Activated CD8-positive, alpha-beta memory T cell treated with anti-CD3 and anti-CD28 coated beads, Interleukin-2, amount 50 U/mL, for 4 hours (primary cell): ENCODE results near the gene ATP2C1.
"Not testable (repeated sequence)": the region's sequence is repeated elsewhere in the genome, so short reads cannot be mapped to it uniquely, and the experiment has no call there.

Source experiments
- DNase-seq: peaks from one replicate; pipeline ENCODE4 v3.0.0-alpha.2; 2020

ATP2C1 gene, protein sequence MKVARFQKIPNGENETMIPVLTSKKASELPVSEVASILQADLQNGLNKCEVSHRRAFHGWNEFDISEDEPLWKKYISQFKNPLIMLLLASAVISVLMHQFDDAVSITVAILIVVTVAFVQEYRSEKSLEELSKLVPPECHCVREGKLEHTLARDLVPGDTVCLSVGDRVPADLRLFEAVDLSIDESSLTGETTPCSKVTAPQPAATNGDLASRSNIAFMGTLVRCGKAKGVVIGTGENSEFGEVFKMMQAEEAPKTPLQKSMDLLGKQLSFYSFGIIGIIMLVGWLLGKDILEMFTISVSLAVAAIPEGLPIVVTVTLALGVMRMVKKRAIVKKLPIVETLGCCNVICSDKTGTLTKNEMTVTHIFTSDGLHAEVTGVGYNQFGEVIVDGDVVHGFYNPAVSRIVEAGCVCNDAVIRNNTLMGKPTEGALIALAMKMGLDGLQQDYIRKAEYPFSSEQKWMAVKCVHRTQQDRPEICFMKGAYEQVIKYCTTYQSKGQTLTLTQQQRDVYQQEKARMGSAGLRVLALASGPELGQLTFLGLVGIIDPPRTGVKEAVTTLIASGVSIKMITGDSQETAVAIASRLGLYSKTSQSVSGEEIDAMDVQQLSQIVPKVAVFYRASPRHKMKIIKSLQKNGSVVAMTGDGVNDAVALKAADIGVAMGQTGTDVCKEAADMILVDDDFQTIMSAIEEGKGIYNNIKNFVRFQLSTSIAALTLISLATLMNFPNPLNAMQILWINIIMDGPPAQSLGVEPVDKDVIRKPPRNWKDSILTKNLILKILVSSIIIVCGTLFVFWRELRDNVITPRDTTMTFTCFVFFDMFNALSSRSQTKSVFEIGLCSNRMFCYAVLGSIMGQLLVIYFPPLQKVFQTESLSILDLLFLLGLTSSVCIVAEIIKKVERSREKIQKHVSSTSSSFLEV

DNA sequence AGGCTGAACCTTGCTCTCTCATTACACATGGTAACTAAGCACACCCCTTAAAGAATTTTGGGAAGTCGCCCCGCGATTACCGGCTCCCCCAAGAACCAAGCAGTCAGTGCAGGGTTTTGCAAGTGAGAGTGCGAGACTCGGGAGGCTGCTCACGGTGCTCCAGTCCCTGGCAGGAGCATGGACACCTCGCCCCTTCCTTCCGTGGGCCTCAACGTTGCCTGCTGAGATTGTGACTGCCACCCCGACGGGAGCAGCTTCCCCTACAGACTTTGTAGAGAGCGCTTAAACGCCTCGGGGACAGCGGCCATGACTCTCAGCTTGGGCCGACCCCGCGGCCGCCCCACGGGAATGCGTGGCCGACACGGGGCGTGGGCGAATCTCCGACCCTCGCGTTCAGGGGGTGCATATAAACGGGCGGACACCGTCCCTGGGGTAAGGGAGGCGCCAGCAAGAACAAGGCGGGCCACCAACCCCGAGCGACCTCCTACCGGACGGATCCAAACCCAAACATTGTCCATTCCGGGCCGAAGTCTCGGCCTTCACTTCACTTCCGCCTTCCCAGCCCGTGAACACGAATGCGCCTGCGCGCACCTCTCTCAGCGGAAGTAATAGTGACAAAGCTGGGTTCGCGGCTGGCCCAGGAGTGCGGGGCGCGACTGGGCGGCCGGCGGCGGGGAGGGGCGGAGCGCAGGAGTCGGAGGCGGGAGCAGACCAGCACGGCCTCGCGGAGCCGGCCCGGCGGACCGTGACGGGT lies at the start of gene ATP2C1:
Gene ATP2C1 (plus strand): TSS at position 709 of the 754 bp plus-strand sequence. CDS start 686 bp downstream, outside the sequence.
- peak; percentile 89 for DNase-seq

DNA sequence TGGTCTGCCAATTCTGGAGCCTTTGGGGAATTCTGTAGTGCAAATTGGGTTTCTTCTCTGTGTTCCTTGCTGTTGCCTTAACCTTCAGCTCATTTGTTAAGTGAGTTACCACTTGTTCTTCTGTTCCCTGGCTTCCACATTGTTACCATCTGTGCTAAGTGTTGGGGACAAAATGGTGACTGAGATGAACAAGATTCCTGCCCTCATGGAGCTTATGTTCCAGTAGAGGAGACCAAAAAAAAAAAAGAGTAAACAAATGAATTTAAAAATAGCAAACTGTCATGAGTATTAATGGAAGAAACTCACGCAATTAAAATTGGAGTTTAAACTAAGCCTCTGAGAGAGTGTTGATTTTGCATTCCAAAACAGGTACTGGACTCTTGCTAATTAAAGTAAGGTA lies 49.4 kb upstream of the ATP2C1 start:
- DNase-seq = no peak

DNA sequence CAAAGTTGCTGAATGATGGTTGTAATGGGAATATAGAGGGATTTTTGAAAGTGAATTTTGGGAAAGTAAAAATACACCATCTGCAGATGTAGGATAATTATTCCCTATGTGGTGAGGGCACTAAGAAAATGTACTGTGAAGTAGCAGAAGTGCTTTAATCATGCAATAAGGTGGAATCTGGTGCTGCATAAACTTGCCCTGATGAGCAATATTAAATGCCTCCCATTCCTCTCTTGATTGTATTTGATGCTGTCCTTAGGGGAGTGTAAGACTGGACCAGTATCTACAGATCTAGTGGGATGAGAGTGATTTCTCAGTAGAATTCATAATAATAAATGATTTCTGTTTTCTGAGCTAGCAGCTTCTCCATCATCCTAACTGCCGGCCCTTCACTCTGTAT lies 47.7 kb upstream of the ATP2C1 start:
- no peak for DNase-seq

DNA sequence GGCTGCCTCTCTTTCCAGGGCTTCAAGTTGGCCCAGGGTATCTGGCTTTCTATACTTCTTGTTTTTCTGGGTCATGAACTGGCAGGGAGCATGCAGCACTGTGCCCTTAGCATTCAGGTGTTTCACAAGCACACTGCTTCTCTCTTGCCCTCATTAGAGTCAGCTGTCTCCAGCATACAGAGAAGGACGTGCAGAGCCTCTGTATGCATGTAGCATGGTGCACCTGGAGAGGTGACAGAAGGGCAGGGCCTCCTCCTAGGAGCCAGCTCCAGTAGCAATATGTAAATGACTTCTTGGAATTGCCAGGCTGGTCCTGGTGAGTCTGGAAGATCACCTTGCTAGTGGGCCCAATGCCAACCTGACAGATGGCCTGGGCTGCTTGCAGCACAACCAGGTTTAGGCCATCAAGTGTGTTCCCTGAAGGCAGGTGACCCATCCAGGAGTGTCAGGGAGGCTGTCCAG lies 44.8 kb upstream of the ATP2C1 start:
- no peak for DNase-seq

DNA sequence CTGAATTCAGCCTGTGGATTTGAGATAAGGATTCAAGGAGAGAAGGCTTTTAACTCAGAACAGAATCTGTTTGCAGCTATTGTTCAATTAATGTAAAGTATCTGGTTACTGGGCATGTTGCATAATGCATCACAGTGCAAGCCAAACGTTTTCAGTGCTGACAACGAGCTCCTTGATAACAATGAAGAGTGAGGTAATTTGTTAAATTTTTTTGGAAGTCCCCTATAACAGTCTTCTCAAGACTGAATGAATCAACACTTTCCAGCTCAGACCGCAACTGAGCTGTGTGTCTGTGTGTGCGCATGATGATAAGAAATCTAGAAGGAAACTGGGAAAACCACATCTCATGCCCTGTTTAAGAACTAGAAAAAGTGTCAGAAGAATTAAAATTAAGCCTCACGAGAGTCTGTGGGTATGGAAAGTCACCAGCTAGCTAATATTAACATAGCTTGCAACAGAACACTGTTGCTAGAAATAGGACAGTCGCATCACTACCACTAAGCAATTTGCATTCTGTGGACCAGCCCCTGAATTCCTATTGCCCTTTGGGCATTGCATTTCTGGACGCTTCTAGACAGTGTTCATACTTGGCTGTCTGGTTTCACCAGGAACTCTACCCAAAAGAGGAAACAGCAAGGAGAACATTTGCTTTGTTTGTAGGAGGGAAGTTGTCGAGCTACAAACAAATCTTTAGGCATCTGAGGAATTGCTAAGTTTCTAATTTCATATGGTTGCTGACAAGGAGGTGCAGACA lies 43.7 kb upstream of the ATP2C1 start:
- DNase-seq = peak; percentile 19

DNA sequence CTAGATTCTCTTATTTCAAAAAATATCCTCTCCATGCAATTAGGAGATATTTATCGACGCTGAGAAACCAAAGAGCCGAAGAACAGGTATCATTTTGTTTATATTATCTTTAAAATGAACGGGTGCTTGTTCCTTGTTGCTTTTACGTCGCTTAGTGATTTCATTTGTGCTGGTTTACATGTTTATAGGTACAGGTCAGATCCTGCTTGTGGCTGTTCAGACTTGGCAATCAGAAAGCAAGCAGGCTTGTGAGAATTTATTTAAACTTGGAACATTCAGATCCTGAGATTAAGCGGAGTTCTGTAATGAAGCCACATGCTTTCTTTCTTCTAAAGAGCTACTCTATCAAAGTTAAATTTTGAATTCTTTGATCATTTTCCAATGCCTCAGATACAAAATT lies 43.0 kb upstream of the ATP2C1 start:
- no peak for DNase-seq

DNA sequence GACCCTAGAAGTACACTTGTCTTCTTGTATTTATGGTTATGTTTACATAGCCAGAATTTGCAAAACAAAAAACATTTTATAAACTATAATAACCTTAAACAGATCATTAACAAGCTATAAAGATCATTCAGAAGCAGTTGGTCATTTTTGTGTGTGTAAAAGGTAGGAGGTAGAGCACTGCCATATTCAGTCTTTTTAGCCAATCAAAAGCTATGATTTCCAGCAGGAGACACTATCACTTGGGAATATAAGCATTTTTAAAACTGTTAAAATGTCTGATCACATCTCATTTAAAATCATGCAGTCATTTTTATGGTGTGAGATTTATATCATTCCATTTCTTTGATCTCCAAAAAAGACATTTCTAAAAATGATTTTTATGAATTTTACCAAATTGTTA lies 42.6 kb upstream of the ATP2C1 start:
- DNase-seq = no peak

DNA sequence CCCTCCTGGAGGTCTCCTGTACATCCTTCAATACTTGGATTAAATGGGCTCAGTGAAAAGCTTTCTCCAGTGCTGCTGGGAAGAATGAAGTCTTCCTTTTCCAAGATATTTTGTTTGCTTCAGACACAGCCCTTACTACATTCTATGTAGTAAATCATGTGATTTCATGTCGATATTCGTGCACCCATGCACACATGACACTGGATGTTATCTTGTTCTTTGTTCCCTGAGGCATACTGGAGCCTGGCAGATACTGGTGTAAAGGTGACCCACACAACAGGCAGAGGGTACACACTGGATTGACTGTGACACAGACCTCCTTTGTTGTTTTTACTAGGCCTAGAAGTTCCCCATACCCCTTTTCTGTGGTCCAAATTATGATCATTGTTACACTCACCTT lies 40.3 kb upstream of the ATP2C1 start:
- no peak for DNase-seq

DNA sequence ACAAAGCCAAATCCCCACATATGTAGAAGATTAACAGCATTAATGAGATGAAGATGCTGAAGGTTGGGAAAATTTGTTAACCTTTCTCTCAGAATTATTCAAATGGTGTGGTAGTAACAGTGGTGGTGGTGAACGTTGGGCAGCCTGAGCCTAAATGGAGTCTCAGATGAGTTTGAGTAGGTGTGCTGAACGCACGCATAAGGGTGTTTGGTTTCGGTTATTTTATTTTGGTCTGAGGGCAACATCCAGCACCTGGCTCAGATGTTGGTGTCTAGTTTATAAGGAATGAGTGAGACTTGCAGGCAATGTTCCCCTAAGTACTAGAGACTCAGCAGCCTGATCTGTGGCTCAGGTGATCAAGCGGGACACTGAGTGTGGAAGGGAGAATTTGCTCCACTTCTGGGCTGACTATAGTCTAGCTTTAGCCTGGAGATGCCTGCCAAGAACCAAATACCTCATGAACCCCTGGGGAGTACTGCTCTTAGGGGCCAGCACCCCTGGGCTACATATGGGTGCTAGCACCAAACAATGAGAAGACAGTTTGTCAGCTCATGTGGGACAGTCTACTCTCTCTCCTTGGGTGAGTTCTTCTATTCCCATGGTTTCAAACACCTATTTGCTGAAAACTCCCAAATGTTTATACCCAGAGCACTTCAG lies 39.5 kb upstream of the ATP2C1 start:
- no peak for DNase-seq

DNA sequence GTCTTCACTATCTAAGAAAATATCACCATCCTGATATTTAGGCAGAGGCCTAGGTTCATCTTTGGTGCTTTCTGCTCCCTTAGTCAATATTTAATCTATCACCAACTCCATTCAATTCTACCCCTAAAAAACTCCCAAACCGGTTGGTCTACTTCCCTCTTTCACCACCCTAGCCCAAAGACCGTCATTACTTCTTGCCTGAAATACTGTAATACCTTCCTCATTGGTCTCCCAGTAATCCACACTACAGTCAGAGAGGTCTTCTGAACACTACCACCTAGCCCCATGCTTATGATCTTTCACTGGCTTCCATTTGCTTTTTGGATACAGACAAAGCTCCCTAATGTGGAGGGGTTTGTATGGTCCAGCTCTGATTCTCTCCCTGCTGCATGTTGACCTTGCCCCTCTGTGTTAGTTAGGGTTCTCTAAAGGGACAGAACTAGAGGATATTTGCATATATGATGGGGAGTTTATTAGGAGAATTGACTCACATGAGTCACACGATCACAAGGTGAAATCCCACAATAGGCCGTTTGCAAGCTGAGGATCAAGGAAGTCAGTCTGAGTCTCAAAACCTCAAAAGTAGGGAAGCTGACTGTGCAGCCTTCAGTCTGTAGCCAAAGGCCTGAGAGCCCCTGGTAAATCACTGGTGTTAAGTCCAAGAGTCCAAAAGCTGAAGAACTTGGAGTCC lies 36.4 kb upstream of the ATP2C1 start:
- DNase-seq = no peak

DNA sequence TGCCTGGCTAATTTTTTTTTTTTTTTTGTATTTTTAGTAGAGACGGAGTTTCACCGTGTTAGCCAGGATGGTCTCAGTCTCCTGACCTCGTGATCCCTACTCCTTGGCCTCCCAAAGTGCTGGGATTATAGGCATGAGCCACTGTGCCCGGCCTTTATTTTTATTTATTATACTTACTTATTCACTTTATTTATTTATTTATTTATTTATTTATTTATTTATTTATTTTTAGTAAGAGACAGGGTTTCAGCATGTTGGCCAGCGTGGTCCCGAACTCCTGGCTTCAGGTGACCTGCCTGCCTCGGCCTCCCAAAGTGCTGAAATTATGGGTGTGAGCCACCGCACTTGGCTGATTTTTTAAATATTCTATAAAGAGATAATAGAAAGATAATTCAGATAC lies 31.8 kb upstream of the ATP2C1 start:
- not testable (repeated sequence) for DNase-seq

DNA sequence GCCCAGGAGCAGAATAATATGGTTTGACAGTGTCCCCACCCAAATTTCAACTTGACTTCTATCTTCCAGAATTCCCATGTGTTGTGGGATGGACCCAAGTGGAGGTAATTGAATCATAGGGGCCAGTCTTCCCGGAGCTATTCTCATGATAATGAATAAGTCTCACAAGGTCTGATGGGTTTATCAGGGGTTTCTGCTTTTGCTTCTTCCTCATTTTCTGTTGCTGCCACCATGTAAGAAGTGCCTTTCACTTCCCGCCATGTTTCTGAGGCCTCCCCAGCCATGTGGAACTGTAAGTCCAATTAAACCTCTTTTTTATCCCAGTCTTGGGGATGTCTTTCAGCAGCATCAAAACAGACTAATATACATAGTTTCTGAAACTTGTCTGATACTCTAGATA lies 28.4 kb upstream of the ATP2C1 start:
- DNase-seq = no peak

DNA sequence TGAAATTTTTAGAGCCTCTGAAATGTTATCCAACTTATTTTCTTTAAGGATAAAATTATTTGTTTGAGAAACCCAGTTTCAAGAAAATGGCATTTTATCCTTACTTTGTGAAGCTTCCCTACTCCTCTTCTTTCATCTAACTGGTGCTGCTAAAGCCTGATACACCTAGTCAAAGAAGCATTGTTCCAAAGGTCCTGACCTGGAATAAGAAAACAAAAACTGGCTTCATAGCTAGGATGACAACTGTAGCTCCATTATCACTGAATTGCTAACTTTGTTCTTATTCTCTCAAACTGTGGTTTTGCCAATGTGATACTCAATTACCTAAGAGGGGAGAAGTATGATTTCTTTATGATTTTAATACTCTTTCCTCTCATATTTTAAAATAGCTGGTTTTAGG lies 27.6 kb upstream of the ATP2C1 start:
- no peak for DNase-seq

DNA sequence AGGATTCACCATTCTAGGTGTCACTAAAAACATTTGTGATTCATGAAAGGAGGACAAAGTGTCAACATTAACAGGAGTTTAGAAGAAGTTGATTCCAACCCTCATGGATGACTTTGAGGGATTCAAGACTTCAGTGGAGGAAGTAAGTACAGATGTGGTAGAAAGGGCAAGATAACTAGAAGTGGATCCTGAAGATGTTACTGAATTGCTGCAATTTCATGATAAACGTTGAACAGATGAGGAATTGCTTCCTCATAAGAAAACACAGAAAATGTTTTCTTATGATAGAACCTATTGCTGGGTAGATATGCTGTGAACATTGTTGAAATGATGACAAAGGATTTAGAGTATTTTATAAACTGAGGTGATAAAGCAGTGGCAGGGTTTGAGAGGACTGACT lies 23.5 kb upstream of the ATP2C1 start:
- DNase-seq = no peak

DNA sequence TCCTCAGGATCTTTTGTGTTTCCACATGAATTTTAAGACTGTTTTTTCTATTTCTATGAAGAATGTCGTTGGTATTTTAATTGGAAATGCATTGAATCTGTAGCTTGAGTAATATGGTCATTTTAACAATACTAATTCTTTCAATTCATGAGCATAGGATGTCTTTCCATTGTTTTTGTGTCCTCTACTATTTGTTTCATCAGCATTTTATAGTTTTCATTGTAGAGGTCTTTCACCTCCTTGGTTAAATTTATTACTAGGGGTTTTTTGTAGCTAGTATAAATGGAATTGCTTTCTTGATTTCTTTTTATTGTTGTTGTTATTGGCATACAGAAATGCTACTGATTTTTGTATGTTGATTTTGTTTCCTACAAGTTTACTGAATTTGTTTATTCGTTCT lies 17.3 kb upstream of the ATP2C1 start:
- DNase-seq = no peak

DNA sequence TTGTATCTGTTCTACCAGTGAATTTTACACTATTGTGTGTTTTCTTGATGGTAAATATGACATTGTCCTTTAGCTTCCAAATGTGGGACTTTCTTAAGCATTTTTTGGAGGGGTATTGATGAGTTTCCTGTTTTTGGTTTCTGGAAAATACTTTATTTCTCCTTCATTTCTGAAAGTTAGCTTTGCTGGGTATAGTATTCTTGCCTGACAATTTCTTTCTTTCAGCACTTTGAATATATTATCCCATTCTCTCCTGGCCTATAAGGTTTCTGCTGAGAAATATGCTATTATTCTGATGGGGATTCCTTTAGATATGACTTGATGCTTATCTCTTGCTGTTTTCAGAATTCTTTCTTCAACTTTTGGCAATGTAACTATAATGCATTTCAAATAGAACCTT lies 15.4 kb upstream of the ATP2C1 start:
- DNase-seq = no peak

DNA sequence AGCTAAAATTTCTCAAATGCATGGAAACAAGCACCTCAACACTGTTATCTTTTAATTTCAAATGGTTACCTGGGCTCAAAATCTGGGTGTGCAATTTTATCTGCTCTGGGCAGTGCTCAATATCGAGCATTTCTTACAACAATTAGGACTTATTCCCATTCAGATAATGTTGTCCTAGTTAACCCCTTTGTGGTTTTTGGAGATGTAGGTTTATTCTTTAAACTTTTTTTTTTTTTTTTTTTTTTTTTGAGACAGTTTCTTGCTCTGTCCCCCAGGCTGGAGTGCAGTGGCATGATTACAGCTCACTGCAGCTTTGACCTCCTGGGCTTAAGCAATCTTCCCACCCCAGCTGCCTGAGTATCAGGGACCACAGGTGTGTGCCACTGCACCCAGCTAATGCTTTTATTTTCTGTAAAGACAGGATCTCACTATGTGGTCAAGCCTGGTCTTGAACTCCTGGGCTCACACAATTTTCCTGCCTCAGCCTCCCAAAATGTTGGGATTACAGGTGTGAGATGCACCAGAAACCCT lies 4.4 kb upstream of the ATP2C1 start:
- DNase-seq = no peak

DNA sequence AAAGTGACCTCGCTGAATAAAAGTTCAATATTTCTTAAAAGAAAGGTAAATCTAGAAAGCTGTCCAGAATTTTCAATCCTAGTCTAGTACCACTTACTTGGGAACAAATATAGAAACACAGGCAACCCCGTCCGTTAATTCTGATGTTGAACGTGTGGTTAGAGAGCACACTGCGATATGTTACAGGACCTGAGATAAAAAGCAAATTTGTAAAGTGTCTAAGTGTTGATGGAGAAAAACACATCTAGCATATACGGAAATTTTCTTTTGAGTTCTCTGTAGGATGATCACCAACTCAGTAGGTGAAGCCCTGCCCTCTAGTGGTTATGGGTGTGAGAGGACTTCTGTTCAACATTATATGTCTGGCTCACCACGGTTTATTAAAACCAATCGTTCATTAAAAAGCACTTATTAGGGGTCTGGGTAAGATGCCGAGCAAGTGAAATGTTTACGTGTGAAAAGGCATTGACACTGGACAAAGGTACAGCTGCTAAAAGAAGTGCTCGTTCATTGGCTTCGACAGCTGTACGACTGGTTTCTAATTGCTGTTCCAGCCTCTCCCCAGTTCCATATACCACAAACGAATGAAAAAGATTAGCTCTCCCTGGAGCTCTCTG lies 1.0 kb upstream of the ATP2C1 start:
- peak; percentile 55 for DNase-seq

DNA sequence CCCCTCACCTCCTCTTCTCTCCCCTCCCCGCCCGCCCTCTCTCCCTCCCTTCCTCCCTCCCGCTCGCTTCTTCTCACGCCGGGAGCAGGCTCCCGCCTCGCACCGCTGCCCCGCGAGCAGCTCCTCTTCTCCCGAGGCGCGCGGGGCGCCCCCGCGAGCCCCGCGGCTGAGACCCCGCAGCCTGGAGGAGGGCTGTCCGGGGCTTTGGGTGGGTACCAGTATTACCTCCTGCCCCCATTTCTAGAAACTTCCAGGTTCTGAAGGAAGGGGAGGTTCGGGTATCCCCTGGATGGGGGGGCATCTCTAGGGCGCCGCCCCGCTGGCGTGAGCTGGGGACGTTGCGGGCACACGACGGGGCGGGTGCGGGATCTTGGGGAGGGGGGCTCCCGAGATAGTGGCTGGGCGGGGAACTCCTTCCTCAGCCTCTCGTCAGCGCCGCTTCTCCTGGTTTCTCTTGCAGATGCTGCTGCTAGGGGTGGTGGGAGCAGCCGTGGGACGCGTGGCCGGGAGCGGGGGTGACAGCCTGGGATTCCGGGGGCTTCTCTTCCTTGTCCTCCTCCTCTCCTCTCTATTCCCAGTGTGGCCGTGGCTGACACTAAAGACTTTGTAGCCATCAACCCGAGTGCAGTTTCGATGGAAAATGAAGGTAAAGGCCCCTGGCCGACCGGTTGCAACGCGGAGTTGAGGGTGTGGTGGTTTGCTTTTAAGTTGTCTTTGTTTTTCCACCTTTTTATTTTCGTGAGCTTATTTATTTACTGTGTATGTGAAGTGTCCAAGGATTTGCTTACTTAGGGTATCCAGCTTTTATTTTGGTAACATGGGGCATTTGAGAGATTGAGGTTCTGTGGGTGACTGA lies 474 bp downstream of the ATP2C1 start:
- peak; percentile 37 for DNase-seq

DNA sequence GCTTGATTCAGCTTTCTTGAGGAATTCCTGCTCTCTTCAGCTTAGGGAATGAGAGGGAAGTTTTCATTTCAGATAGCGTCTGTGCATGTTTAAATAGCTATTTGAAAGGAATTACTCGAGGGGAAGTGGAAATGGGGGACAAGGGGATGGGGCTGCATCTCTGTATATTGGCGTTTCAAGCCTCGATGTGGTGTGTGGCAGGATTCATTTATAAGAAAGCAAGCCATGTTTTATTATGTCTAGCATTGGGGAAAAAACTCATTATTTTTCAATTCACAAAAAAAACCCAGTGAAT lies 1.0 kb downstream of the ATP2C1 start:
- DNase-seq = no peak
